DMS 273 (cell line): Measurements from ENCODE around the gene SUPV3L1.
A peak's percentile ranks its signal among the peaks of the same experiment; 100 is the strongest.
"Not testable (repeated sequence)": the region's sequence is repeated elsewhere in the genome, so short reads cannot be mapped to it uniquely, and the experiment has no call there.

ENCODE experiments used
- DNase-seq: peaks from one replicate; lab custom pipeline; 2025; ENCODE audit not compliant: unreplicated experiment; lab: John Stamatoyannopoulos, UW

The SUPV3L1 gene

GRCh38 chr10:69179743-69180524 lies at the start of gene SUPV3L1:
Gene SUPV3L1 (plus strand): TSS chr10:69180234. CDS start chr10:69180292, 58 bp downstream.
- DNase-seq = peak; percentile 96

- DNase-seq = no peak
These were observed 49.8 kb upstream of the SUPV3L1 start for GRCh38 chr10:69130251-69130650.

GRCh38 chr10:69139961-69140360 lies 40.1 kb upstream of the SUPV3L1 start:
- DNase-seq = no peak

GRCh38 chr10:69141304-69141703 lies 38.7 kb upstream of the SUPV3L1 start:
- DNase-seq = no peak

GRCh38 chr10:69142074-69142473 lies 38.0 kb upstream of the SUPV3L1 start:
- not testable (repeated sequence) for DNase-seq

- DNase-seq = no peak
These were observed 37.1 kb upstream of the SUPV3L1 start for GRCh38 chr10:69142983-69143382.

- DNase-seq = no peak
These were observed 34.7 kb upstream of the SUPV3L1 start for GRCh38 chr10:69145329-69145728.

GRCh38 chr10:69145864-69146263 lies 34.2 kb upstream of the SUPV3L1 start:
- DNase-seq = no peak

GRCh38 chr10:69146759-69147158 lies 33.3 kb upstream of the SUPV3L1 start:
- no peak for DNase-seq

- DNase-seq = no peak
These were observed 28.1 kb upstream of the SUPV3L1 start for GRCh38 chr10:69151984-69152383.

GRCh38 chr10:69153227-69153626 lies 26.8 kb upstream of the SUPV3L1 start:
- no peak for DNase-seq

GRCh38 chr10:69160809-69161241 lies 19.2 kb upstream of the SUPV3L1 start:
- no peak for DNase-seq

- no peak for DNase-seq
These were observed 11.5 kb upstream of the SUPV3L1 start for GRCh38 chr10:69168493-69168892.

- no peak for DNase-seq
These were observed 7.6 kb upstream of the SUPV3L1 start for GRCh38 chr10:69172241-69172982.

- DNase-seq = not testable (repeated sequence)
These were observed 4.7 kb upstream of the SUPV3L1 start for GRCh38 chr10:69175326-69175725.

GRCh38 chr10:69176823-69177222 lies 3.2 kb upstream of the SUPV3L1 start:
- DNase-seq = no peak

- DNase-seq = peak; percentile 79
These were observed 818 bp upstream of the SUPV3L1 start for GRCh38 chr10:69179089-69179742.

- peak; percentile 47 for DNase-seq
These were observed 631 bp downstream of the SUPV3L1 start for GRCh38 chr10:69180525-69181204.

- no peak for DNase-seq
These were observed 1.4 kb downstream of the SUPV3L1 start for GRCh38 chr10:69181433-69181832.

GRCh38 chr10:69182005-69182404 lies 2.0 kb downstream of the SUPV3L1 start:
- DNase-seq = no peak

- no peak for DNase-seq
These were observed 6.5 kb downstream of the SUPV3L1 start for GRCh38 chr10:69186524-69186923.
